Stimulated activated naive CD8-positive, alpha-beta T cell treated with anti-CD3 and anti-CD28 coated beads, Interleukin-15, Interleukin-2, amounts not matched to agents 100 ng/mL and 50 ng/mL, for 24 hours (primary cell): Measurements from ENCODE around the gene FNBP1L.

Source experiments
- H3K27ac Mint-ChIP-seq: one replicate; pipeline ENCODE4 v1.8.0; 2021; ENCODE audit warnings: mild to moderate bottlenecking, mixed read lengths
- H3K27me3 Mint-ChIP-seq: one replicate; pipeline ENCODE4 v1.8.0; 2021; ENCODE audit warnings: mixed read lengths
- H3K36me3 Mint-ChIP-seq: one replicate; pipeline ENCODE4 v1.8.0; 2021; ENCODE audit warnings: low read depth, mixed read lengths
- H3K4me1 Mint-ChIP-seq: one replicate; pipeline ENCODE4 v1.8.0; 2021; ENCODE audit warnings: low read depth, mixed read lengths
- H3K4me3 Mint-ChIP-seq: one replicate; pipeline ENCODE4 v1.8.0; 2021; ENCODE audit warnings: mild to moderate bottlenecking, mixed read lengths
- H3K9me3 Mint-ChIP-seq: one replicate; pipeline ENCODE4 v1.8.0; 2021; ENCODE audit warnings: mixed read lengths

FNBP1L gene

DNA sequence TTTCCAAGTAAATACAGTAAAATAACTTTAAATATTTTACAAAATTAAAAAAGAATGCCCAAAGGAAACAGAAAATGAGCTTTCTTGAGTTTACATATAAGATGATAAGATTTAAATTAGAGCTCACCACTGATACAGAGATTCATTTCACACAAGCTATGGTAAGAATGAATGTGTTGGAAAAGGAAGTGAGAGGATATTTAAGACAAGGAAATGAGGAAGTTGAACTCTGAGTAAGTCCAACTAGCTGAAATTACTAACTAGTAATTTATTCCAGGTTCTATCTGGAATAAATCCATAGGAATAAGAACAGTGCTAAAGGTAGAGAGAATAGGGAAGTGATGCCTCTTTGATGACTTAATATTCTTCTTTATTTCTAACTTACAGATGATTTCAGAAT is 42.4 kb downstream of the FNBP1L start:
- H3K27me3 Mint-ChIP-seq, result peaks cover 13% of the 10 kb centered on the region
- H3K27ac Mint-ChIP-seq, result no peak overlapping the region
- H3K36me3 Mint-ChIP-seq, result no peaks in the 10 kb centered on the region
- H3K4me3 Mint-ChIP-seq, result no peak overlapping the region
- H3K9me3 Mint-ChIP-seq, result no peaks in the 10 kb centered on the region
- H3K4me1 Mint-ChIP-seq, result no peaks in the 10 kb centered on the region

DNA sequence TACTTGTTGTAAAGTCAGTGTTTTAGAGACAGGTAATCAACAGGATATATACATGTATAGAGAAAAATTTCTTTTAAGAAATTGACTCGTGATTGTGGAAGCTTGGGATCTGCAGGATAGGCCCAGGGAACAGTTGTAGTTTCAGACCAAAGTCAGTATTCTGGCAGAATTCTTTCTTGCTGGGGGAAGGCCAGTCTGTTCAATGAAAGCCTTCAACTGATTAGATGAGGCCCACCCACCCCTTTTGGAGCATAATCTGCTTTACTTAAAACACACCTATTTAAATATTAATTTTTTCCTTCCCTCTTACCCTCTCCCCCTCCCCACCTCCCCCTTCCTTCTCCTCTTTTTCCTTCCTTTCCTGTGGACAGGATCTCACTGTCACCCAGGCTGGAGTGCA is 48.0 kb downstream of the FNBP1L start:
- Mint-ChIP-seq H3K27me3 (peaks cover 13% of the 10 kb centered on the region), H3K9me3 (no peaks in the 10 kb centered on the region), H3K36me3 (no peaks in the 10 kb centered on the region), H3K4me3 (no peak overlapping the region), H3K27ac (no peak overlapping the region), H3K4me1 (no peaks in the 10 kb centered on the region)

DNA sequence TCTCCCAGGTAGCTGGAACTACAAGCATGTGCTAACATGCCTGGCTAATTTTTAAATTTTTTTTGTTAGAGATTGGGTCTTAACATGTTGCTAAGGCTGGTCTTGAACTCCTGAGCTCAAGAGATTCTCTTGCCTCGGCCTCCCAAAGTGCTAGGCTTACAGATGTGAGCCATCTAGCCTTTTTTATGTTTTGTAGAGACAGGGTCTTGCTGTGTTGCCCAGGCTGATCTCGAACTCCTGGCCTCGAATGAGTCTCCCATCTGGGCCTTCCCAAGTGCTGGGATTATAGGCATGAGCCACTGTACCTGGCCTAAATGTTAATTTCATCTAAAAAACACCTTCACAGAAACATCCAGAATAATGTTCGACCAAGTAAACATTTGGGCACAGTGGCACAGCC is 48.6 kb downstream of the FNBP1L start:
- no peak overlapping the region for H3K27ac Mint-ChIP-seq
- no peaks in the 10 kb centered on the region for H3K9me3 Mint-ChIP-seq
- H3K4me1 Mint-ChIP-seq, result no peaks in the 10 kb centered on the region
- no peak overlapping the region for H3K4me3 Mint-ChIP-seq
- no peaks in the 10 kb centered on the region for H3K36me3 Mint-ChIP-seq
- peaks cover 13% of the 10 kb centered on the region for H3K27me3 Mint-ChIP-seq

DNA sequence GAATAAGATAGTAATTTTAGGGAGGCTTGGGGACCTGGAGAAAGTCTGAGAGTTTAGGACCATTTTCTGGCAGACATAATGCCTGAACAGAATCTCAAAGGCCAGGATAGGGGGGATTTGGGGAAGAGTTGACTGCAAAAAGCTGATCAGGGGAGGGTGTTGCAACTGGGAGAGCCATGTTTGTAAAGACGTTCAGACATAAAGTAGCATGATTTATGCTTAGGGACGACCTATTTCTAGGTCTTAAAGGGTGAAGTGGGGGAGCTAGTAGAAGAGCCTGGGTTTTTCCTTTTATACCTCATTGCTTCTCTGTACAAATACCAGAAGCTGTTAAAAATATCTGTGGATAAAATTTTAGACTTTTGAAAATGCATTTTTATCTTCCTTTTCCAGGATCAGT is 51.2 kb downstream of the FNBP1L start:
- Mint-ChIP-seq H3K4me3 (no peak overlapping the region), H3K4me1 (no peaks in the 10 kb centered on the region), H3K27ac (no peak overlapping the region)

DNA sequence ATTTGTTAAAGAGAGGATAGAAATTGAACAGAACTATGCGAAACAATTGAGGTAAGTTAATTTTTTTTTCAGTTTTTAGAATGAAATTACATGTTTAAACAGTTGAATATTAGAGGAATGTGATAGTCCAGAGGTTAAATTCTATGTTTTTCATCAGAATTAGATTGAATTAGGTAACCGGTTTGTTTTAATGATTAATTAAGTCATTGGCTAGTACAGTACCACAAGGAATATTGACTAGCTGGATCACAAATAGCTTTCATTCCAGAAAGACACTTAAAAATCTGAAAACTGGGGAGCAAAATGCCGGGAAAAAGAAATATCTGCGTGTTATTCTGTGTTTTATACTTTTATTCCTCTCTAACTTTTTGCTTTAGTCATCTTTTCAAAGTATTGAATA is 51.6 kb downstream of the FNBP1L start:
- Mint-ChIP-seq H3K4me3 (no peak overlapping the region), H3K36me3 (no peaks in the 10 kb centered on the region), H3K27me3 (peaks cover 8% of the 10 kb centered on the region), H3K4me1 (no peaks in the 10 kb centered on the region), H3K27ac (no peak overlapping the region), H3K9me3 (no peaks in the 10 kb centered on the region)

More for the DNA sequence above, 51.2 kb downstream of the FNBP1L start:
- H3K36me3 Mint-ChIP-seq, result no peaks in the 10 kb centered on the region
- peaks cover 8% of the 10 kb centered on the region for H3K27me3 Mint-ChIP-seq
- H3K9me3 Mint-ChIP-seq, result no peaks in the 10 kb centered on the region

DNA sequence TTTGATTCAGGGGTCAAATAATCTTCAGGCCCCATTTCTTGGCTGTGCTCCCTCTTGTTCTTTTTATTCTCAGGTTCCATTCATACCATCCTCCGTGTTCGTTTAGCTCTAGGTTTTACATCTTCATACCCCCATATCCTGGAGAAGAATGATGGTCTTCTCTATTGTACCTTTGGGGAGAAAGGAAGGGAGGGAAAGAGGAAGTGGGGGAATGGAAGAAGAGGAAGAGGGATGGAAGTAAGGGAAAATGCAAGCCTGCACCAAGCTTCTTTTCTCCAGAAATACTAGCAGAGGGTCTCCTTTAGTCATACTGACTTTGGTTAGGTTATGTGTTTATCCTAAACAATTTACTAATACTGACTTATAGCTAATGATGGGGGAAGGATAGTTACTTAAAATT is 52.4 kb downstream of the FNBP1L start:
- Mint-ChIP-seq H3K27me3 (peaks cover 8% of the 10 kb centered on the region), H3K4me3 (no peak overlapping the region), H3K9me3 (no peaks in the 10 kb centered on the region), H3K27ac (no peak overlapping the region), H3K4me1 (no peaks in the 10 kb centered on the region), H3K36me3 (no peaks in the 10 kb centered on the region)

DNA sequence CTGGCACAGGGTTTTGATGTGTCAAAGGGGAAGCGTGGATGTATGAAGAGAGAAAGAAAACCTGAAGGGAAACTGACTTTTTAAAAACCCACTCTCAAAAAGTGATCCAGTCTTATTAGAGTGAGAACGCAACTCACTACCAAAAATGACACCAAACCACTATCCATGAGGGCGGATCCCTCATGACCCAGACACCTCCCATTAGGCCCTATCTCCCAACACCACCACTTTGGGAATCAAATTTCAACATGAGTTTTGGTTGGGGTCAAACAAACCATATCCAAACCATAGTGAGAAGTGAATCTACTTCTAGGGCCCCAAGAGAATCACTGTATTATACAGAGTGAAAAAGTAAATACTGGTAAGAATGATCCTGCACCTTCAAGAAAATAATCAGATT is 53.5 kb downstream of the FNBP1L start:
- Mint-ChIP-seq H3K36me3 (no peaks in the 10 kb centered on the region), H3K27ac (no peak overlapping the region), H3K4me1 (no peaks in the 10 kb centered on the region), H3K9me3 (no peaks in the 10 kb centered on the region), H3K4me3 (no peak overlapping the region), H3K27me3 (peaks cover 8% of the 10 kb centered on the region)

DNA sequence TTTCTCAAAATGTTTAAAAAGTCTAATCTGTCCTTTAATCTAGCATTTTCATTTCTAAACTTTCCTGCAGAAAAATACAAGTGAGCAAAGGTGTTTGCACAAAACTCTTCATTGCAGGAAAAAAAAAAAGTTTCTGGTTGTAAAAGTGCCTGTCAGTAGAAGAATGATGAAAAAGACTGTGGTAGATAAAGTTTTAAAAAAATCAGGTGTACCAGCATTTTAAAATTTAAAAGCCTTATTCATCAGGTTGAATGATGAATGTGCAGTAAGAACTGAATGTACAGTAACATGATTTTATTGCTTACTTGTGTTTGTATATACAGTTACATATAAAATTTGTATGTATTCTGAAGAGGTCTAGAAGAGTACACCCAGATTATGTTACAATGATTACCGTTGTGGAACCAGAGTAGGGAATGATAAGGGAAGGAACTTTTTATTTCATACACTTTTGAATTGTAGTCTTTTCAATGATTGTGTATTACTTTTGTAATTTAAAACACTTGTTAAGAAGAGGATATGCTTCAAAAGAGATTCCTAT is 54.0 kb downstream of the FNBP1L start:
- no peaks in the 10 kb centered on the region for H3K36me3 Mint-ChIP-seq
- H3K4me1 Mint-ChIP-seq, result no peaks in the 10 kb centered on the region
- H3K27ac Mint-ChIP-seq, result no peak overlapping the region
- H3K4me3 Mint-ChIP-seq, result no peak overlapping the region
- H3K9me3 Mint-ChIP-seq, result no peaks in the 10 kb centered on the region
- peaks cover 8% of the 10 kb centered on the region for H3K27me3 Mint-ChIP-seq

DNA sequence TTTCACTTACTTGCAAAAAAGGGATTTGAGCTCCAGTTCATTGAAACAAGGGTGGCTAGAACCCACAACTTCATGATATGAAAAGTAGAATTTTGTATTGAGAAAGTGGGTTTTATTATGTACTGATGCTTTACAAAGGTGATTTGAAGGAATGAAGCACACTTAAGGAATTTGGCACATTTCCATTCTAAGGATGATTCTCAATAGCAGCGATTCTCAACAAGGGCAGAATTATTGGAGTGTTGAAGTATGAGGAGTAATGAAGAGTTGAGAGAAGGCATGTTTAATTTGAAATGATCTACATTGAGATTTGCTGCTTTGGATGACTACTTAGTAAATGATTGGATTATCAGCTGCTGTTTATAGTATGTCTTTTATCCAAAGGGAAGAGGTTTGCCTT is 54.7 kb downstream of the FNBP1L start:
- Mint-ChIP-seq H3K27ac (no peak overlapping the region), H3K27me3 (peaks cover 8% of the 10 kb centered on the region), H3K36me3 (no peaks in the 10 kb centered on the region), H3K4me3 (no peak overlapping the region), H3K9me3 (no peaks in the 10 kb centered on the region), H3K4me1 (no peaks in the 10 kb centered on the region)

DNA sequence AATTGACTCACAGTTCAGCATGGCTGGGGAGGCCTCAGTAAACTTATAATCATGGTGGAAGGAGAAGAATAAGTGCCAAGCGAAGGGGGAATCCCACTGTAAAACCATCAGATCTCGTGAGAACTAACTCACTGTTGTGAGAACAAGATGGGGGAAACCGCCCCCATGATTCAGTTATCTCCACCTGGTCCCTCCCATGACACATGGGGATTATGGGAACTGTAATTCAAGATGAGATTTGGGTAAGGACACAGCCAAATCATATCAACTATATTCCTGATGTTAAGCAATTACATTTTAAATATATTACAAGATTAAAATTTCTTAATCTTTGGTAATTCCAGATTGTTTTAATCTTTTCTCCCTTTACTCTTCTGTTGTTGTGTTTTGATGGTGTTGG is 55.2 kb downstream of the FNBP1L start:
- no peak overlapping the region for H3K27ac Mint-ChIP-seq
- H3K4me1 Mint-ChIP-seq, result no peaks in the 10 kb centered on the region
- peaks cover 6% of the 10 kb centered on the region for H3K27me3 Mint-ChIP-seq
- H3K4me3 Mint-ChIP-seq, result no peak overlapping the region
- no peaks in the 10 kb centered on the region for H3K9me3 Mint-ChIP-seq
- no peaks in the 10 kb centered on the region for H3K36me3 Mint-ChIP-seq

DNA sequence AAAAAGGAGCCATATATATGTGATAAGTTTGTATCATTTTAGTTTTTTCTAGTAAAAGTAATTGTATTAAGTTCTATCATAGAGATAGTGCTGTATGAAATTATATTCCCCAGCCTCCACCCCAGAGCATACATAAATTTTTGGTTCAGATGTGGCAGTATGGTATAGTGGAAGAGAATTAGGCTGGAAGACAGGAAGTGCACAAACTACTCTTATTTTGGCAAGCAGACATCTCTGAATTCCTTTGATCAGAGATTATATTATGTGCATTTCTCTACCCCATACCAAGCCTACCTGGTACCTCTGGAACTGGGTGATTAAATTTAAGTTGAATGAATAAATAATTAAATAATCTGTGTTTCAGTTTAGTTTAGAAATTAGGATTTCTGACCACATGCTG is 55.9 kb downstream of the FNBP1L start:
- H3K4me3 Mint-ChIP-seq, result no peak overlapping the region
- H3K9me3 Mint-ChIP-seq, result no peaks in the 10 kb centered on the region
- H3K27me3 Mint-ChIP-seq, result peaks cover 4% of the 10 kb centered on the region
- H3K36me3 Mint-ChIP-seq, result no peaks in the 10 kb centered on the region
- no peak overlapping the region for H3K27ac Mint-ChIP-seq
- H3K4me1 Mint-ChIP-seq, result no peaks in the 10 kb centered on the region

DNA sequence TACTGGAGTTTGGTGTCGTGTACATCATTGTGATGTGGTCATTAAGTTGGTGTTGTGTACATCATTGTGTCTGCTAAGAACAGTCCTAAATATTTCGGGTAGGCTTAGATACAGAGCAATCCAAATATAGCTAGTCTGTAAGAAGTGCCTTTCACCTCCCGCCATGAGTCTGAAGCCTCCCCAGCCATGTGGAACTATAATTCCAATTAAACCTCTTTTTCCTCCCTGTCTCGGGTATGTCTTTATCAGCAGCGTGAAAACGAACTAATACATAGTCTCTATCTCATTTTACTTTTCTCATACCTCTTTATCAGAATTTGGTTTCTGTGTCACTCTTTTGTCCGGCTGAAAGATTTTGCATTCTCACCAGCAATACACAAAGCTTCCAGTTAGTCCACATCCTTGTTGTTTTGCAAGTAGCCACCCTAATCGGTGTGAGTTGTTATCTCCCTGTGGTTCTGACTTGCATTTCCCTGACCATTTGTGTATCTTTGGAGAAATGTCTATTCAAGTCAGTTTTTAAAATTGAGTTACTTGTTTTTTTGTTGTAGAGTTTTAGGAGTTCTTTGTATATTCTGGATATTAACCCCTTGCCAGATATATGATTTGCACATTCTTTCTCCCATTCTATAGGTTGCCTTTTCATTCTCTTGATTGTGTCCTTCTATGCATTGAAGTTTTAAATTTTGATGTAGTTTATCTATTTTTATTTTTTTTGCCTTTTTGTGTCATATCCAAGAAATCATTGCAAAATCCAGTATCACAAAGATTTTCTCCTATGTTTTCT is 56.5 kb downstream of the FNBP1L start:
- H3K27me3 Mint-ChIP-seq, result no peaks in the 10 kb centered on the region
- no peak overlapping the region for H3K4me3 Mint-ChIP-seq
- H3K27ac Mint-ChIP-seq, result no peak overlapping the region
- no peaks in the 10 kb centered on the region for H3K4me1 Mint-ChIP-seq
- no peaks in the 10 kb centered on the region for H3K36me3 Mint-ChIP-seq
- no peaks in the 10 kb centered on the region for H3K9me3 Mint-ChIP-seq

DNA sequence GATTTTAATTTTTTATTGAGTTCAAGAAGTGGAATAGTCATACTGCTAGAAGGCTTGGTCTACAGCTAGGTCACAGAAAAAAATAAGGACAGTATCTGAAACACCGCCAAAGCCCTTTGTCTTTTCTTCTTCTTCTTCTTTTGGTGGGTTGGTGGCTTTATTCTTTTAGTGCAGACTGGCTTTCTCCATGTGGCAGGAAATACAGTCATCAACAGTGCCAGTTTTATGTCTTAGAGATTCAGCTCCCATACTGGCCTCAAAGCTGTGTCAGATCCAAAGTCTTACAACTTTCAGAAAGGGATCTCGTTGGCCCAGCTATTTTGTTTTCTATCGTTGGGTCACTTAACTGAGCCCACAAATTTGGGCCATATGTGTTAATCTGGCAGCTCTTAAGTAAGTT is 58.2 kb downstream of the FNBP1L start:
- H3K9me3 Mint-ChIP-seq, result no peaks in the 10 kb centered on the region
- no peaks in the 10 kb centered on the region for H3K27me3 Mint-ChIP-seq
- H3K27ac Mint-ChIP-seq, result no peak overlapping the region
- no peak overlapping the region for H3K4me3 Mint-ChIP-seq
- H3K36me3 Mint-ChIP-seq, result no peaks in the 10 kb centered on the region
- H3K4me1 Mint-ChIP-seq, result no peaks in the 10 kb centered on the region

DNA sequence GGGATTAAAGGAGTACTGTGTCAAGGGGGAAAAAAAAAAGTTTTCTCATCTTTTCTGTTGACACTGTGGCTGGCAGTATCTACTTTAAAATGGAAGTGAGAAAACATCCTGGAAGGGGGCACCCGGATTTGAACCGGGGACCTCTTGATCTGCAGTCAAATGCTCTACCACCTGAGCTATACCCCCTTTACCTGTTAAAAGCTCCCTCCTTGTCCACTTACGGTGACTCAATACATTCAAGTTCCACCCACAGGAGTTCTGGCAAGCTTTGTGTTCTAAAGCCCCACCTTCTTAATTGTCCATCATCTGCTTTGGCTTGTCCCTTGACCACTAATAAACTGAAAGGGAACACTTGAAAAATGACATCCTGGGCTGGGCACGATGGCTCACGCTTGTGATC is 68.2 kb downstream of the FNBP1L start:
- Mint-ChIP-seq H3K4me1 (no peaks in the 10 kb centered on the region), H3K27ac (no peak overlapping the region), H3K9me3 (no peaks in the 10 kb centered on the region), H3K4me3 (no peak overlapping the region), H3K36me3 (no peaks in the 10 kb centered on the region), H3K27me3 (no peaks in the 10 kb centered on the region)

DNA sequence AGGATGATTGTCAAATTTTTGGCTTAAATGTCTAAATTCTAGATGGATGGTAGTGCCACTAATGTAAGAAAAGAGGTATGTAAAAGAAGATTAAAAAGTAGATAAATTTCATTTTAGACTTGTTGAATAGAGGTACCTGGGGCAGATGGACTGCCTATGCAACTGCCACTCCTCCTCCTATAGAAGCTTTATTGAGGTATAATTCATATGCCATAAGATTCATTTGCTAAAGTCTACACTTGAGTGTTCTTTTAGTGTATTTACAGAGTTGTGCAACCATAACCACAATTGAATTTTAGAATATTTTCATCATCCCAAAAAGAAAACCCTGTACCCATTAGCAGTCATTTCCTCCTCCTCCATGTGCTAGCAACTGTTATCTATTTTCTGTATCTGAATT is 70.6 kb downstream of the FNBP1L start:
- H3K36me3 Mint-ChIP-seq, result no peaks in the 10 kb centered on the region

DNA sequence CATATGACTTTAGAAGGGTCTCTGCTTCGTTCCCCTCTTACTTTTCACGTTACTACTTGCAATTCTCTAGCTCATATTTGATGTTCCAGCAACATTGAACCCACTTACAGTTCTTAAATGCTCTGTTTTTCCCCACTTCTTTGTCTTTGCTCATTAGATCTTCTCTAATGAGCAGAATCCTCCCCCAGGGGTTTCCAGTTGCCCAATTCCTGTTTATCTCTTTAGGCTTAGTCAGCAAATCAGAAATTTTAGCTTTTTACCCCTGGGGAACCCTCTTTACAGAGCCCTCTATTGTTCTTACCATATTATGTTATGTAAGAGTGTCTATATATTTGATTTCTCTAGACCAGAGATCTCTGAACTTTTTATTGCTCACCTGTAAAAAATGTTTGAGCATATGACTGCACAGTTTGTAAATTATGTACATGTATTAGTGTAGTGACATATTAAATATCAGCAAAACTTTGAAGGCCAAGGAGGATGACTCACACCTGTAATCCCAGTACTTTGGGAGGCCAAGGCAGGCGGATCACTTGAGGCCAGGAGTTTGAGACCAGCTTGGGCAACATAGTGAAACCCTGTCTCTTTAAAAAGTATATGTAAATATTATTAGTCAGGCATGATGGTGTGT is 71.4 kb downstream of the FNBP1L start:
- H3K27me3 Mint-ChIP-seq, result no peaks in the 10 kb centered on the region
- no peaks in the 10 kb centered on the region for H3K36me3 Mint-ChIP-seq
- no peak overlapping the region for H3K27ac Mint-ChIP-seq
- H3K9me3 Mint-ChIP-seq, result no peaks in the 10 kb centered on the region
- H3K4me1 Mint-ChIP-seq, result no peaks in the 10 kb centered on the region
- no peak overlapping the region for H3K4me3 Mint-ChIP-seq

More for the DNA sequence above, 70.6 kb downstream of the FNBP1L start:
- no peak overlapping the region for H3K27ac Mint-ChIP-seq
- H3K27me3 Mint-ChIP-seq, result no peaks in the 10 kb centered on the region
- H3K4me3 Mint-ChIP-seq, result no peak overlapping the region
- no peaks in the 10 kb centered on the region for H3K4me1 Mint-ChIP-seq
- H3K9me3 Mint-ChIP-seq, result no peaks in the 10 kb centered on the region
